Keratinocyte (primary cell): ENCODE measurements around the gene OR51Q1. TPM values are rescaled to one million over a fixed set of nuclear protein-coding genes. Genes with fewer than 3 reads are reported as not detected.

Experiments
- DNase-seq: peaks from one replicate; pipeline ENCODE4 v3.0.0-alpha.2; 2011; ENCODE audit warnings: low read depth, missing footprints, low spot score
- FAIRE-seq: peaks from 2 replicates; lab custom pipeline; 2011; peaks lifted over from hg19 to GRCh38; lab: Jason Lieb, UNC
- H2AFZ ChIP-seq: 2 replicates; pipeline ENCODE4 v1.6.0; 2012; ENCODE audit warnings: low read length, control low read depth, inconsistent platforms; ENCODE audit not compliant: control insufficient read depth
- H3K27ac ChIP-seq: 2 replicates; pipeline ENCODE4 v1.5.1; 2011; ENCODE audit warnings: low read length; ENCODE audit not compliant: control insufficient read depth, insufficient read depth
- H3K27me3 ChIP-seq: 3 replicates; pipeline ENCODE4 v1.6.0; 2011; ENCODE audit warnings: low read length; ENCODE audit not compliant: control insufficient read depth, insufficient read depth; ENCODE audit errors: extremely low read depth
- H3K36me3 ChIP-seq, 2 experiments: 2 replicates in 1 of 2; 3 replicates in 1 of 2; pipeline ENCODE4 v1.5.1; 2011; ENCODE audit warnings: low read length in 2 of 2, mild to moderate bottlenecking in 1 of 2; ENCODE audit not compliant: control insufficient read depth in 2 of 2, insufficient read depth in 2 of 2; ENCODE audit errors: extremely low read depth in 1 of 2
- H3K4me1 ChIP-seq: 3 replicates; pipeline ENCODE4 v1.5.1; 2011; ENCODE audit warnings: low read length; ENCODE audit not compliant: control insufficient read depth, insufficient read depth; ENCODE audit errors: extremely low read depth
- H3K4me2 ChIP-seq: 3 replicates; pipeline ENCODE4 v1.6.0; 2011; ENCODE audit warnings: low read depth, low read length; ENCODE audit not compliant: control insufficient read depth, insufficient read depth; ENCODE audit errors: extremely low read depth
- H3K4me3 ChIP-seq, 3 experiments: fragments of 200-600 bp in 1 of 3; sonication (generic) in 1 of 3; 2 replicates in 2 of 3; 3 replicates in 1 of 3; pipeline ENCODE4 v1.5.1; 2011 to 2016; ENCODE audit warnings: low read length in 3 of 3, mild to moderate bottlenecking in 3 of 3, control low read depth in 2 of 3, inconsistent platforms in 1 of 3, low read depth in 1 of 3, mixed read lengths in 1 of 3, mixed run types in 1 of 3, moderate library complexity in 1 of 3; ENCODE audit not compliant: control insufficient read depth in 2 of 3, insufficient read depth in 2 of 3; ENCODE audit errors: extremely low read depth in 1 of 3
- H3K79me2 ChIP-seq: 2 replicates; pipeline ENCODE4 v1.6.0; 2012; ENCODE audit warnings: low read length; ENCODE audit not compliant: control insufficient read depth, insufficient read depth
- H3K9ac ChIP-seq: 3 replicates; pipeline ENCODE4 v1.6.0; 2011; ENCODE audit warnings: low read length; ENCODE audit not compliant: control insufficient read depth, insufficient read depth; ENCODE audit errors: extremely low read depth
- H3K9me1 ChIP-seq: 3 replicates; pipeline ENCODE4 v1.6.0; 2011; ENCODE audit warnings: low read length; ENCODE audit not compliant: control insufficient read depth, insufficient read depth; ENCODE audit errors: extremely low read depth
- H3K9me3 ChIP-seq: 2 replicates; pipeline ENCODE4 v1.5.1; 2012; ENCODE audit warnings: low read depth, low read length; ENCODE audit not compliant: control insufficient read depth
- H4K20me1 ChIP-seq: 3 replicates; pipeline ENCODE4 v1.6.0; 2011; ENCODE audit warnings: low read length; ENCODE audit not compliant: control insufficient read depth, insufficient read depth; ENCODE audit errors: extremely low read depth
- EZH2 ChIP-seq: IDR thresholded peaks from one replicate; pipeline ENCODE4 v1.6.1; 2012; ENCODE audit warnings: inconsistent platforms, mild to moderate bottlenecking, low read length, moderate library complexity
- dilution Hi-C: fragments of 300-500 bp; cut with MboI; formaldehyde crosslinking; loops from one replicate; pipeline ENCODE4 v1.7.0; 2020; ENCODE audit warnings: low sequenced_read_pairs; ENCODE audit not compliant: extremely low pct_ligation_motif_present
- polyA plus RNA-seq, 5 experiments: library from polyadenylated mRNA; depleted of rRNA in 3 of 5; stranded (reverse) in 3 of 5; stranded (forward) in 1 of 5; unstranded in 1 of 5; fragments of >200 nt; gene quantifications; 1 replicate in 1 of 5; 2 replicates in 3 of 5; 3 replicates in 1 of 5; pipeline versions ENCODE4 v1.2.1 to v1.2.3, GENCODE V29; 2011 to 2012; ENCODE audit warnings: missing spikeins in 2 of 5, low read depth in 1 of 5, low replicate concordance in 1 of 5
- TF ChIP-seq, protein P1 (sequence below), 3 experiments: IDR thresholded peaks in 1 of 3; conservative IDR thresholded peaks in 1 of 3; optimal IDR thresholded peaks in 1 of 3; 2 replicates in 2 of 3; 3 replicates in 1 of 3; pipeline versions ENCODE3 to v1.5.1; 2011; ENCODE audit warnings: low read length in 3 of 3, mild to moderate bottlenecking in 3 of 3, moderate library complexity in 2 of 3, control low read depth in 1 of 3, inconsistent platforms in 1 of 3; ENCODE audit not compliant: insufficient read depth in 2 of 3; ENCODE audit errors: extremely low read depth in 1 of 3

OR51Q1 gene
- polyA plus RNA-seq, 1 donor (not counting 4 experiments of a cell fraction or from before 2014, with no cell fraction given) = not detected

DNA sequence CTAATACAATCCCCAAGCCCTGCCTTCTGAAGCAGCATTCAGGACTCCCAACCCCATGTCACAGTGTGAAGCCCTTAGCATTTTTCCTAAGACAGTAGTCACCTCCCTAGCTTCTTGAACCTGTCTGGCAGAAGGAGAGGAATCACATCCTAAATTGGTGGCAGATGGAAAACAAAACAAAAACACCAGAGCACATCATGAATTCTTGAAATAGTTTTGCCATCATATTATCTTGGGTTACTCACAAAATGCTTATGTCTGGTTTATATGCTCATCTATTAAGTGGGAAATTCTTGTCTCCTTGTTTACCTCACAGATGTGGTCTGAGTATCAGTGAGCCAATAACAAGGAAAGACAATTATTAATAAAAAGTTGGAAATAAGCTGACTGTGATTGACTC is 23.0 kb upstream of the OR51Q1 start:
- dilution Hi-C loops = no loop called here
- TF ChIP-seq EZH2 = no peak
- TF ChIP-seq, protein P1, sequence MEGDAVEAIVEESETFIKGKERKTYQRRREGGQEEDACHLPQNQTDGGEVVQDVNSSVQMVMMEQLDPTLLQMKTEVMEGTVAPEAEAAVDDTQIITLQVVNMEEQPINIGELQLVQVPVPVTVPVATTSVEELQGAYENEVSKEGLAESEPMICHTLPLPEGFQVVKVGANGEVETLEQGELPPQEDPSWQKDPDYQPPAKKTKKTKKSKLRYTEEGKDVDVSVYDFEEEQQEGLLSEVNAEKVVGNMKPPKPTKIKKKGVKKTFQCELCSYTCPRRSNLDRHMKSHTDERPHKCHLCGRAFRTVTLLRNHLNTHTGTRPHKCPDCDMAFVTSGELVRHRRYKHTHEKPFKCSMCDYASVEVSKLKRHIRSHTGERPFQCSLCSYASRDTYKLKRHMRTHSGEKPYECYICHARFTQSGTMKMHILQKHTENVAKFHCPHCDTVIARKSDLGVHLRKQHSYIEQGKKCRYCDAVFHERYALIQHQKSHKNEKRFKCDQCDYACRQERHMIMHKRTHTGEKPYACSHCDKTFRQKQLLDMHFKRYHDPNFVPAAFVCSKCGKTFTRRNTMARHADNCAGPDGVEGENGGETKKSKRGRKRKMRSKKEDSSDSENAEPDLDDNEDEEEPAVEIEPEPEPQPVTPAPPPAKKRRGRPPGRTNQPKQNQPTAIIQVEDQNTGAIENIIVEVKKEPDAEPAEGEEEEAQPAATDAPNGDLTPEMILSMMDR (optimal IDR thresholded peaks at IDR 0.05 in 1 of 3, IDR thresholded peaks at IDR 0.05 in 1 of 3, conservative IDR thresholded peaks at IDR 0.05 in 1 of 3; ENCODE audit: extremely low read depth in 1 of 3, insufficient read depth in 2 of 3, low read length in 3 of 3) = no peak

DNA sequence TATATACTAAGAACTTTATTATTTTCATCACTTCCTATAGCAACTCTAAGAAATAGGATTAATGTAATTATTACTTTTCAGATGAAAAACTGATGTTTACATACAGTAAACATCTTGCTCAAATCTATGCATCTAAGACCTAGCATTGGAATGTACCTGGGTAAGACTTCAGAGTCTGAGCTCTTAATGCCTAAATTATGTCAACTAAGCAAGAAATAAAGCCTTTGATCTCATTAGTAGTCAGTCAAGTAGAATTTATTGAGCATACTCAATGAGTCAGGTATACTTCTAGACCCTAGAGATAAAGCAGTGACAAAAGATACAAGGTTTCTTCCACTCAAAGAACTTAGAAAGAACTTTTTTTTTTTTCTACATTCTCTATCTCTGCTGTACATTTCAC is 16.7 kb upstream of the OR51Q1 start:
- Histone ChIP-seq H3K4me2 (no peak overlapping the region), H3K27ac (no peak overlapping the region), H3K36me3 (no peaks in the 10 kb centered on the region), H4K20me1 (no peaks in the 10 kb centered on the region), H3K9me1 (no peaks in the 10 kb centered on the region), H3K9me3 (peaks cover 2% of the 10 kb centered on the region), H3K9ac (no peak overlapping the region), H3K4me3 (no peak overlapping the region), H3K4me1 (no peaks in the 10 kb centered on the region), H3K27me3 (no peaks in the 10 kb centered on the region), H2AFZ (no peak overlapping the region), H3K79me2 (no peaks in the 10 kb centered on the region)
- TF ChIP-seq, protein P1 (optimal IDR thresholded peaks at IDR 0.05 in 1 of 3, IDR thresholded peaks at IDR 0.05 in 1 of 3, conservative IDR thresholded peaks at IDR 0.05 in 1 of 3; ENCODE audit: extremely low read depth in 1 of 3, insufficient read depth in 2 of 3, low read length in 3 of 3) = no peak
- TF ChIP-seq EZH2 = no peak
- FAIRE-seq (no peak), DNase-seq (no peak)
- dilution Hi-C loops = no loop called here

More for the DNA sequence above, 23.0 kb upstream of the OR51Q1 start:
- no peaks in the 10 kb centered on the region for H3K79me2 ChIP-seq
- H3K27me3 ChIP-seq = no peaks in the 10 kb centered on the region
- H3K9me3 ChIP-seq = peaks cover 2% of the 10 kb centered on the region
- no peaks in the 10 kb centered on the region for H3K9me1 ChIP-seq
- H3K4me1 ChIP-seq = no peaks in the 10 kb centered on the region
- FAIRE-seq = no peak
- no peak overlapping the region for H3K27ac ChIP-seq
- no peaks in the 10 kb centered on the region for H3K36me3 ChIP-seq
- H3K4me2 ChIP-seq = no peak overlapping the region
- no peak overlapping the region for H2AFZ ChIP-seq
- no peak for DNase-seq
- H4K20me1 ChIP-seq = no peaks in the 10 kb centered on the region
- H3K9ac ChIP-seq = no peak overlapping the region
- H3K4me3 ChIP-seq = no peak overlapping the region
